ENCODE data around the gene KRTAP5-9. TPM values are rescaled to one million over a fixed set of nuclear protein-coding genes. Genes with fewer than 3 reads are reported as not detected.
"Not testable (repeated sequence)": the region's sequence is repeated elsewhere in the genome, so short reads cannot be mapped to it uniquely, and the experiment has no call there.

The KRTAP5-9 gene
- total RNA-seq, 2 donors from 2014 or later: not detected

DNA sequence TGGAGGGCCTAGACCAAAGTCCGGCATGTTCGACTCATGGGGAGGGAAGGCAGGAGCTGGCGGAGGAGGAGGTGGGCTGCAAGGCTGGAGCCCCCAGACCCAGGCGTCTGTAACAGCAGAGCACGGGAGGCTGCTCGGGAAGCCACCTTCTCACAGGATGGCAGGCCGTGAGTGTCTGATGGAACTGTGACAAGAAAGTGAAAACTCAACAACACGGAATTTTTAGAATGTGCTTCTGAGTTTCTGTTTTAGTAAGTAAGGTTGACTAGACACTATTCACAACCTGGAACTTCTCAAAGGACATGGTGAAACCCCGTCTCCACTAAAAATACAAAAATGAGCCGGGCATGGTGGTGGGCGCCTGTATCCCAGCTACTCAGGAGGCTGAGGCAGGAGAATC, 8.2 kb upstream of the KRTAP5-9 start:
- DNase-seq; ATAC-seq; H3K9me3 ChIP-seq (ENCODE audit: control insufficient read depth, low read length, poor library complexity, severe bottlenecking); H3K27ac Mint-ChIP-seq; H3K4me3 Mint-ChIP-seq; H3K4me1 Mint-ChIP-seq: not testable (repeated sequence)
- H3K36me3 Mint-ChIP-seq (ENCODE audit: low read depth): peaks cover 11% of the 10 kb centered on the region
- H3K27me3 Mint-ChIP-seq: peaks cover 38% of the 10 kb centered on the region

DNA sequence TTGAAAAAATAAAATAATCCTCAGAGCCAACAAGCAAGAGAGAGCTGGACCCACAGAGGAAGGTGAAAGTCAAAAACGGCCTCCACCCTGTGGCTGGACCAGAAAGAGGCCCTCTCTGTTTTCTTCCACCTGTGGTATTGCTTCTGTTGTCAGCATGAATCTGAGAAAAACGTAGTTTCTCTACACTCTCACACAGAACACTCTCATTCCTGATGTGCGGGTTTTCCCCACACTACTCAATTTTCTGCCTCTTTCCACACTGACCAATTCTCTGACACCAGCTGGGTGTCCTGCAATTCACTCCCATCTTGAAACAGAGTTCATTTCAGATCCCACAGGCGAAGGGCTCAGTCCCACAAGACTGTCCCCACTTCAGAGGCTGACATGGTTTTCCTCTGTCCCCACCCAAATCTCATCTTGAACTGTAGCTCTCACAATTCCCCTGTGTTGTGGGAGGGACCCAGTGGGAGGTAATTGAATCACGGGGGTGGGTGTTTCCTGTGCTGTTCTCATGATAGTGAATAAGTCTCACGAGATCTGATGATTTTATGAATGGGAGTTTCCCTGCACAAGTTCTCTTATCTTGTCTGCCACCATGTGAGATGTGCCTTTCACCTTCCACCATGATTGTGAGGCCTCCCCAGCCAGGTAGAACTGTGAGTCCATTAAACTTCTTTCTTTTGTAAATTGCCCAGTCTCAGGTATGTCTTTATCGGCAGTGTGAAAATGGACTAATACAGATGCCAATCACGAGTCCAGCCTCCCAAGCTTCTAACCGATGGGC, 7.5 kb upstream of the KRTAP5-9 start:
- not testable (repeated sequence) for H3K9me3 ChIP-seq (ENCODE audit: control insufficient read depth, low read length, poor library complexity, severe bottlenecking); H3K27ac Mint-ChIP-seq; DNase-seq; H3K4me3 Mint-ChIP-seq; H3K4me1 Mint-ChIP-seq; ATAC-seq
- peaks cover 41% of the 10 kb centered on the region for H3K27me3 Mint-ChIP-seq
- H3K36me3 Mint-ChIP-seq (ENCODE audit: low read depth): peaks cover 11% of the 10 kb centered on the region

- no peak overlapping the region for H3K27ac Mint-ChIP-seq
- peaks cover 6% of the 10 kb centered on the region for H3K36me3 Mint-ChIP-seq (ENCODE audit: low read depth)
- DNase-seq (no peak), ATAC-seq (no peak)
- no peaks in the 10 kb centered on the region for H3K9me3 ChIP-seq (ENCODE audit: control insufficient read depth, low read length, poor library complexity, severe bottlenecking)
- no peak overlapping the region for H3K4me3 Mint-ChIP-seq
- H3K27me3 Mint-ChIP-seq: peaks cover 44% of the 10 kb centered on the region
- peaks cover 5% of the 10 kb centered on the region for H3K4me1 Mint-ChIP-seq
These were observed 5.8 kb upstream of the KRTAP5-9 start for GRCh38 chr11:71542382-71542781.

- no peak overlapping the region for H3K27ac Mint-ChIP-seq
- H3K36me3 Mint-ChIP-seq (ENCODE audit: low read depth): peaks cover 6% of the 10 kb centered on the region
- no peak overlapping the region for H3K4me3 Mint-ChIP-seq
- H3K27me3 Mint-ChIP-seq: peaks cover 50% of the 10 kb centered on the region
- H3K4me1 Mint-ChIP-seq: peaks cover 5% of the 10 kb centered on the region
- H3K9me3 ChIP-seq (ENCODE audit: control insufficient read depth, low read length, poor library complexity, severe bottlenecking): no peaks in the 10 kb centered on the region
- DNase-seq: no peak
- no peak for ATAC-seq
These were observed 5.1 kb upstream of the KRTAP5-9 start for GRCh38 chr11:71542879-71543777.

GRCh38 chr11:71543866-71544265, 4.4 kb upstream of the KRTAP5-9 start:
- H3K9me3 ChIP-seq (ENCODE audit: control insufficient read depth, low read length, poor library complexity, severe bottlenecking): no peaks in the 10 kb centered on the region
- no peak for DNase-seq
- Mint-ChIP-seq H3K27me3 (peaks cover 54% of the 10 kb centered on the region), H3K27ac (no peak overlapping the region), H3K36me3 (ENCODE audit: low read depth) (peaks cover 5% of the 10 kb centered on the region), H3K4me1 (peaks cover 5% of the 10 kb centered on the region), H3K4me3 (no peak overlapping the region)
- ATAC-seq: no peak

GRCh38 chr11:71544525-71545214, 3.5 kb upstream of the KRTAP5-9 start:
- Mint-ChIP-seq H3K4me1 (peaks cover 5% of the 10 kb centered on the region), H3K4me3 (no peak overlapping the region), H3K36me3 (ENCODE audit: low read depth) (peaks cover 3% of the 10 kb centered on the region), H3K27ac (no peak overlapping the region), H3K27me3 (peaks cover 56% of the 10 kb centered on the region)
- DNase-seq (no peak), ATAC-seq (no peak)
- no peaks in the 10 kb centered on the region for H3K9me3 ChIP-seq (ENCODE audit: control insufficient read depth, low read length, poor library complexity, severe bottlenecking)

DNA sequence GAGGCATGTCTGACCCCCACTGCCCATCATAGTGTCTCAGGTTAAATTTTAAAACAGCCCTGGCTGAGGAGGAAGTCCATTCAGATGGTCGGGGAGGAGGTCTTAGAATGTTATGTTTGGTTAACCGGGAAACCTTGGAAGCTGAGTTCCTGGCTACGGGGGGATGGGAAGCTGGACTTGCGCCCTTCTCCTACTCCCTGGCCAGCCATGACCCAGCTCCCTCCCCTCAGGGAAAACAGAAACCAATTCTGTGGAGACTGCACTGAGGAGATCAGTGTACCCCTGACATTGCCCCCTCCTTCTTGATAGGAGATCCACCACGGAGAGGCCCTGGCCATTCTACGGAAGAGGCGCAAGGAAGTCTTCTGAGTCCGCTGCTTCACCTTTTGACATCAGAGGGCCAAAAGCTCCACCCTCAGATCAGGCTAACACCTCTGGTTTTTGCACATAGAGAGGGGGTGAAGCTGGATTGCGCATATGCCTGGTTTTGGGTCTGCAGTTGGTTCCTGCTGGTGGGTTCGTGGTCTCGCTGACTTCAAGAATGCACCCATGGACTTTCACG, 2.7 kb upstream of the KRTAP5-9 start:
- Mint-ChIP-seq H3K27me3 (peaks cover 64% of the 10 kb centered on the region), H3K4me1 (peaks cover 7% of the 10 kb centered on the region), H3K4me3 (no peak overlapping the region), H3K36me3 (ENCODE audit: low read depth) (peaks cover 3% of the 10 kb centered on the region), H3K27ac (no peak overlapping the region)
- H3K9me3 ChIP-seq (ENCODE audit: control insufficient read depth, low read length, poor library complexity, severe bottlenecking): no peaks in the 10 kb centered on the region
- DNase-seq (no peak), ATAC-seq (no peak)

GRCh38 chr11:71548716-71549151, 514 bp downstream of the KRTAP5-9 start:
- Mint-ChIP-seq H3K36me3 (ENCODE audit: low read depth) (no peaks in the 10 kb centered on the region), H3K4me3 (no peak overlapping the region), H3K27me3 (peaks cover 49% of the 10 kb centered on the region), H3K4me1 (peaks cover 2% of the 10 kb centered on the region), H3K27ac (no peak overlapping the region)
- ATAC-seq (no peak), DNase-seq (no peak)
- no peaks in the 10 kb centered on the region for H3K9me3 ChIP-seq (ENCODE audit: control insufficient read depth, low read length, poor library complexity, severe bottlenecking)

DNA sequence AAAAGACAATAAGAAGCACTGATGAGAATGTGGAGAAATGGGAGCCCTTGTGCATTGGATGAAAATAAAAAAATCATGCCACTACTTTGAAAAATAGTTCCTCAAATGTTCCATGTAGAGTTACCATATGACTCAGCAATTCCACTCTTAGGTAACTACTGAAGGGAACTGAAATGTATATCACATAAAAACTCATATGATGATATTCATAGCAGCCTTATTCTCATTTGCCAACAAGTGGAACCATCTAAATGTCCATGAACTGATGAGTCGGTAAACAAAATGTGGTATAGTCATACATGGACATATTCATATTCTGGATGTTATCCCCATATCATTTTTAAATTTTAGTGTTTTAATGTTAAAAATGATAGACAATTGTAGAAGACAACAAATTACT, 3.5 kb downstream of the KRTAP5-9 start:
- Mint-ChIP-seq H3K36me3 (ENCODE audit: low read depth) (peaks cover 3% of the 10 kb centered on the region), H3K4me1 (peaks cover 2% of the 10 kb centered on the region), H3K4me3 (no peak overlapping the region), H3K27ac (no peak overlapping the region), H3K27me3 (peaks cover 44% of the 10 kb centered on the region)
- no peak for ATAC-seq
- DNase-seq: no peak
- H3K9me3 ChIP-seq (ENCODE audit: control insufficient read depth, low read length, poor library complexity, severe bottlenecking): no peaks in the 10 kb centered on the region

- no peak for DNase-seq
- Mint-ChIP-seq H3K4me3 (no peak overlapping the region), H3K27ac (no peak overlapping the region), H3K4me1 (peaks cover 2% of the 10 kb centered on the region), H3K36me3 (ENCODE audit: low read depth) (peaks cover 3% of the 10 kb centered on the region), H3K27me3 (peaks cover 38% of the 10 kb centered on the region)
- H3K9me3 ChIP-seq (ENCODE audit: control insufficient read depth, low read length, poor library complexity, severe bottlenecking): no peaks in the 10 kb centered on the region
- ATAC-seq: no peak
These were observed 6.8 kb downstream of the KRTAP5-9 start for GRCh38 chr11:71554996-71555395.

DNA sequence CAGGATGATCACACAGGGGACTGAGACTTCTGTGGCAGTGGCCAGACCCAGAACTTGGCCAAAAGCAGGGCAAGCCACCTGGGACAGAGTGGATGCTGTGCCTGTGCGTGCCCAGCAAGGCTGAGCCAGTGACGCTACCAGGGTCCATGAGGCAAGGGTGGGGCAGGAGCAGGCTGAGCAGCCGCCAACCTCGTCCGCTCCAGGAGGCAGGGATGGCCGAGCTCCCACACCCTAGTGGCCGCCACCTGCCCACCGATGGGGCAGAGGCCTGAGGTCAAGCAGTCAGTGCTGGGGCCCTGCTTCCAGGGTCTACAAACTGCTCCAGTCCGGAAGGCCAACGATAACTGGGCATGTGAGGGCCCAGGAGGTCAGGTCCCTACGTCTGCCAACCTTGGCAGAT, 7.3 kb downstream of the KRTAP5-9 start:
- H3K27me3 Mint-ChIP-seq: peaks cover 35% of the 10 kb centered on the region
- ATAC-seq (no peak), DNase-seq (no peak)
- H3K4me1 Mint-ChIP-seq: no peaks in the 10 kb centered on the region
- H3K27ac Mint-ChIP-seq: no peak overlapping the region
- no peak overlapping the region for H3K4me3 Mint-ChIP-seq
- peaks cover 3% of the 10 kb centered on the region for H3K36me3 Mint-ChIP-seq (ENCODE audit: low read depth)
- no peaks in the 10 kb centered on the region for H3K9me3 ChIP-seq (ENCODE audit: control insufficient read depth, low read length, poor library complexity, severe bottlenecking)

DNA sequence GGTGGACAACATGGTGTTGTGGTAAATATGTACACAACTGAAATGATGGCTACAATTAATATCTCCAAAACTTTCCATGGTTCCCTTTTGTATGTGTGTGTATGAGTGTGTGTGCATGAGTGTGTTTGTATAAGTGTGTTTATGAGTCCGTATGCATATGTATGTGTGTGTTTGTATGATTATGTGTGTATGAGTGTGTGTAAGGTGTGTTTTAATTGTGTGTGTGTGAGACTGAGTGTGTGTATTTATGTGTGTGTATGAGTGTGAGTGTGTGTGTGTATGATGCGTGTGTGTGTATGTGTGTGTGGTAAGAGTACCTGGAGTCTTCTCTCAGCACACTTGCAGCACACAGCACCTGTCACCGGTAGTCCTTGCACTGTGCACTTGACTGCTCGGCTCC, 7.8 kb downstream of the KRTAP5-9 start:
- H3K9me3 ChIP-seq (ENCODE audit: control insufficient read depth, low read length, poor library complexity, severe bottlenecking): no peaks in the 10 kb centered on the region
- H3K36me3 Mint-ChIP-seq (ENCODE audit: low read depth): peaks cover 5% of the 10 kb centered on the region
- DNase-seq: no peak
- no peak for ATAC-seq
- no peak overlapping the region for H3K27ac Mint-ChIP-seq
- H3K4me1 Mint-ChIP-seq: no peaks in the 10 kb centered on the region
- H3K27me3 Mint-ChIP-seq: peaks cover 38% of the 10 kb centered on the region
- H3K4me3 Mint-ChIP-seq: no peak overlapping the region

DNA sequence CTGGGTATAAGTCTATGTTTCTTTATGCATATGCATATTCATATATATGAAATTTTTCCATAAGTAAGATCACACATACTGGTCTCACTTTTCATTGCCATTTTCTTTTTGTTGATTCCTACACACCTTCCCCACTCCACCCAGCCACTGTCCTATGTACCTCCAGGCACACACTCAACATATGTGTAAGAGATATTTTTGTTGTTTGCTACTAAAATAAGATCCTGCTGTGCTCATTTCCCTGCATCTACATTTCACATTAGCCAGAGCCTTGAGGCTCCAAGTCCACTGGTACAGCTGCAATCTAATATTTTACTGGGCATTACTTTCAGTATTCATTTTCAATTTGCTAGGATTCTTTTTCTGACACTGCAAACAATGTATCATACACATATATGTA, 9.0 kb downstream of the KRTAP5-9 start:
- Mint-ChIP-seq H3K36me3 (ENCODE audit: low read depth) (peaks cover 12% of the 10 kb centered on the region), H3K4me1 (no peaks in the 10 kb centered on the region), H3K27me3 (peaks cover 47% of the 10 kb centered on the region), H3K4me3 (no peak overlapping the region), H3K27ac (no peak overlapping the region)
- no peak for DNase-seq
- ATAC-seq: no peak
- no peaks in the 10 kb centered on the region for H3K9me3 ChIP-seq (ENCODE audit: control insufficient read depth, low read length, poor library complexity, severe bottlenecking)
